ENCODE data around the gene PHACTR3. TPM values are rescaled to one million over a fixed set of nuclear protein-coding genes. Genes with fewer than 3 reads are reported as not detected.
A peak's percentile ranks its signal among the peaks of the same experiment; 100 is the strongest.
"Not testable (repeated sequence)": the region's sequence is repeated elsewhere in the genome, so short reads cannot be mapped to it uniquely, and the experiment has no call there.

Gene PHACTR3
- total RNA-seq (2014; rRNA removed) (26.4 and 30.6 TPM in 2 replicates), Bru-seq, nascent RNA (percentile 82 among the genes with signal in this experiment), BruChase-seq, experiment 1, labeled RNA remaining after a 6-hour chase (percentile 69 among the genes with signal in this experiment), BruChase-seq, experiment 2, labeled RNA remaining after a 2-hour chase (percentile 78 among the genes with signal in this experiment)
- long read RNA-seq, transcript PHACTR3-208 (5 exons, 1,585 nt) = major isoform, 412 of 1,038 reads
- long read RNA-seq, partial matches to known transcripts = 506 of 1,038 reads
- long read RNA-seq, other reads (novel, unspliced or antisense) = 120 of 1,038 reads

DNA sequence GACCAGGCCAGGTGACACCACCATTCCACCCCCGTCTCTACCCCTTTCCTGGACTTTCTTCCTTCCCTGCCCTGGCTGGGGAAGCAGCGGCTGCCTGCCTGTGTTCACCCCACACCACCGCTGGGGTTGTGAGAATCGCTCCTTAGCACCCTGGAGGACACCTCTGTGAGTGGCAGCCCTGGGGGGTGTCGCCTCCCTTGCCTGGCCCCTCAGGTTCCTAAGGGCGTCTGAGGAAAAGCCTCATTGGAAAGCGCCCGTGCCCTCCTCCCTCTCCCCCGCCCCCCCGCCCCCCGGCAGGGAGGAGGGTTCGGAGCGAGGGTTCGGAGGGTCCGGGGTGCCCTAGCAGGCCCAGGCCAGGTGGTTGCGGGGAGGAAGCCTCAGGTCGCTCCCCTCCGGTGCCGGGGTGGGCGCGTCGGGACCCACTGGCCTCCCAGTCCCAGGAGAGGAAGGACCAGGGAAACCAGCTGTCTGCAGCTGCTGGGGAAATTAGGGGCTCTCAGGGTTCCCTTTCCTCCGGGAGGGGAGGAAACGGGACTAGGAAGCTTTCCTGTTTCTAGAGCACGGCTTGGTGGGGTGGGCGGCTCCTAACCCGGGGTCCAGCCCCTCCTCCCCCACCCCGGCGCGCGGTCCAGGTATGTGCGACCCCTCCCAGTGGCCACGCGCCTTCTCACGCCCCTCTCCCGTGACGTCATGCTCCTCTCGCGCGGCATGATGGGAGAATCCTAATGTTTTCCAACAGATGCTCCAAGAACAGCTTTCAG, at the start of gene PHACTR3:
Gene PHACTR3, plus strand, starts transcription at position 760 of the 761 bp plus-strand sequence. CDS start 475 bp downstream, outside the sequence.
- TF ChIP-seq EZH2 (IDR thresholded peaks at IDR 0.05; ENCODE audit: low read length, unreplicated experiment) = no peak
- TF ChIP-seq, protein P1, sequence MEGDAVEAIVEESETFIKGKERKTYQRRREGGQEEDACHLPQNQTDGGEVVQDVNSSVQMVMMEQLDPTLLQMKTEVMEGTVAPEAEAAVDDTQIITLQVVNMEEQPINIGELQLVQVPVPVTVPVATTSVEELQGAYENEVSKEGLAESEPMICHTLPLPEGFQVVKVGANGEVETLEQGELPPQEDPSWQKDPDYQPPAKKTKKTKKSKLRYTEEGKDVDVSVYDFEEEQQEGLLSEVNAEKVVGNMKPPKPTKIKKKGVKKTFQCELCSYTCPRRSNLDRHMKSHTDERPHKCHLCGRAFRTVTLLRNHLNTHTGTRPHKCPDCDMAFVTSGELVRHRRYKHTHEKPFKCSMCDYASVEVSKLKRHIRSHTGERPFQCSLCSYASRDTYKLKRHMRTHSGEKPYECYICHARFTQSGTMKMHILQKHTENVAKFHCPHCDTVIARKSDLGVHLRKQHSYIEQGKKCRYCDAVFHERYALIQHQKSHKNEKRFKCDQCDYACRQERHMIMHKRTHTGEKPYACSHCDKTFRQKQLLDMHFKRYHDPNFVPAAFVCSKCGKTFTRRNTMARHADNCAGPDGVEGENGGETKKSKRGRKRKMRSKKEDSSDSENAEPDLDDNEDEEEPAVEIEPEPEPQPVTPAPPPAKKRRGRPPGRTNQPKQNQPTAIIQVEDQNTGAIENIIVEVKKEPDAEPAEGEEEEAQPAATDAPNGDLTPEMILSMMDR (conservative IDR thresholded peaks at IDR 0.05; ENCODE audit: low read depth, low read length) = no peak
- H3K79me2 ChIP-seq (ENCODE audit: low read length) = no peaks in the 10 kb centered on the region
- H3K27me3 ChIP-seq (ENCODE audit: low read length) = peaks cover 85% of the 10 kb centered on the region
- ATAC-seq (no peak), DNase-seq (no peak)
- H3F3A ChIP-seq (ENCODE audit: low read length, unreplicated experiment) = no peaks in the 10 kb centered on the region
- H3K9ac ChIP-seq (ENCODE audit: low read length) = no peak within 1 kb of the TSS
- no TSS peak for BruUV-seq (replicated peaks)
- intact Hi-C loops (cut with micrococcal nuclease) = no loop called here
- ChIA-PET CTCF (no interaction called here), POLR2A (ENCODE audit: unreplicated experiment) (no interaction called here)
- H2AFZ ChIP-seq (ENCODE audit: low read length) = no peak within 1 kb of the TSS
- H3K9me3 ChIP-seq (ENCODE audit: low read length) = no peaks in the 10 kb centered on the region
- no peaks in the 10 kb centered on the region for H3K4me1 ChIP-seq (ENCODE audit: insufficient read depth, low read length)
- H3K4me2 ChIP-seq (ENCODE audit: low read length) = no peak within 1 kb of the TSS
- no peaks in the 10 kb centered on the region for H4K20me1 ChIP-seq (ENCODE audit: low read length)
- no peaks in the 10 kb centered on the region for H3K36me3 ChIP-seq (ENCODE audit: low read depth, low read length)
- no peaks in the 10 kb centered on the region for H3K9me2 ChIP-seq (replicated peaks; ENCODE audit: low read length)
- no peak within 1 kb of the TSS for H3K27ac ChIP-seq (ENCODE audit: low read length)
- H3K4me3 ChIP-seq (ENCODE audit: low read length) = no peak within 1 kb of the TSS

DNA sequence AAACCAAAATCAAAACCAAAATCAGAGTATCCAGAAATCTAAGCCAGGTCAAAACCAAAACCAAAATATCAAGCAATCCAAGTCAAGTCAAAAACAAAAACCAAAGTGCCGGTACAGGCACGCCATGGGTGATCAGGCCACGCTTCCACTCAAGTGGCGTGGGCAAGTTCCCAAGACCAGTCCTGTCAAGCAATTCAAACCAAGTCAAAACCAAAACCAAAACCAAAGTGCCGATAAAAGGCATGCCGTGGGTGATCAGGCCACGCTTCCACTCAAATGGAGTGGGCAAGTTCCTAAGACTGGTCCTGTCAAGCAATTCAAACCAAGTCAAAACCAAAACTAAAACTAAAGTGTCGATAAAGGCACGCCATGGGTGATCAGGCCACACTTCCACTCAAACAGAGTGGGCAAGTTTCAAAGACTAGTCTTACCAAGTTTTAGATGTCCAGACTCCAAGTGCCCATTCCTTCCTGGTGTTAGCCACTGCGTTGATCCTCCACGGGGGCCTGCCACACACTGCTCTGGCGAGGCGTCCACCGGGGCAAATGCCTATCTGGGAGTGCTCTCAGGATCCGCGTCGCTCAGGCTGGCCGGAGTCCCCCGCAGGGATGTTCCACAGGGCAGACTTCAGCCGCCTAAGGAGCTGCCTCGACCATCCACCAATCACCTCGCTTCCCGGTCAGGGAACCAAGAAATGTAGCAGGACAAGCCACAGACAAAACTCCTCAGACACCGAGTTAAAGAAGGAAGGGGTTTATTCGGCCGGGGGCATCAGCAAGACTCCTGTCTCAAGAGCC, 46.4 kb upstream of the PHACTR3 start:
- intact Hi-C loops (cut with micrococcal nuclease); ATAC-seq; CTCF ChIA-PET; H2AFZ ChIP-seq (ENCODE audit: low read length); H3K9me2 ChIP-seq (replicated peaks; ENCODE audit: low read length); H3K27ac ChIP-seq (ENCODE audit: low read length); H3K36me3 ChIP-seq (ENCODE audit: low read depth, low read length); H3F3A ChIP-seq (ENCODE audit: low read length, unreplicated experiment); H3K4me3 ChIP-seq (ENCODE audit: low read length); POLR2A ChIA-PET (ENCODE audit: unreplicated experiment); H4K20me1 ChIP-seq (ENCODE audit: low read length); H3K9me3 ChIP-seq (ENCODE audit: low read length); BruUV-seq (replicated peaks); DNase-seq; H3K79me2 ChIP-seq (ENCODE audit: low read length); H3K9ac ChIP-seq (ENCODE audit: low read length); H3K4me1 ChIP-seq (ENCODE audit: insufficient read depth, low read length): not testable (repeated sequence)
- Histone ChIP-seq H3K27me3 (ENCODE audit: low read length) (peaks cover 60% of the 10 kb centered on the region), H3K4me2 (ENCODE audit: low read length) (0 out of 2 replicates have a peak overlapping the region, but pooled peaks have one; percentile 34)

DNA sequence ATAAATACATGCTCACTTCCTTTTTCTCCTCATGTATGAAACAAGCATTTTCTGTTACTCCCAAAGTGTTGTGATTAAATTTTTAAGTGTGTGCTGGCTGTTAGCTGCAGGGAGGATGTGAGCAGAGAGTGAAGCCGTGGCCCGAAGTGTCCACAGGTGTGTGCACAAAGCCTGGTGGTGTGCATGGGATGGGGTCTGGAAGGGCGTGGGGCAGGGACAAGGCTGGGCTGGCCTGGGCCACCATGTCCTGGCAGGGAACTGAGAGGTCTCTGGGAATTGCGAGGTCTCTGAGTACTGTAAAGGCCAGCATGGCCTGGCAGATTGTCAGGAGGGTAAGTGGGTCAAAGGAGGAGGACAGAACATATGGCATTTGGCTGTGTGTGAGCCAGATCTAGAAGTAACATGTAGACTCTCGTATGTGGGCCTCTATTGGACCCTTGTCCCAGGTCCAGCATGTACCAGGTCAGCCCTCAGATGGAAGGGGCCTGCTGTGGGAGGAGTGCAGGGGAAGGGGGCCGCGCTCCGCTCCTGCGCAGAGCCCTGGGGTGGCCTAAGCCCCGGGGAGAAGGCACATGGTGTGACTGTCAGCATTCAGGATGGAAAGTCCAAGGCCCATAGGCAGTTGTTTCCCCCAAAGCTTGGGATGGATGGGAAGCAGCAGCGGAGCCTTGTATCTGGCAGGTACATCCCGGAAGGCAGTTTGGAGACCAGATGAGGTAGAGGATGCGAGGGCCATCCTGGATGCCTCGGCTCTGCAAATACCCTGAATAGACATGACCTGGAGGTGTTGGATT, 45.1 kb upstream of the PHACTR3 start:
- no TSS peak for BruUV-seq (replicated peaks)
- H3K9me2 ChIP-seq (replicated peaks; ENCODE audit: low read length) = no peaks in the 10 kb centered on the region
- no peak overlapping the region for H3K27ac ChIP-seq (ENCODE audit: low read length)
- ChIA-PET POLR2A (ENCODE audit: unreplicated experiment) (no interaction called here), CTCF (no interaction called here)
- DNase-seq = no peak
- no peaks in the 10 kb centered on the region for H3K79me2 ChIP-seq (ENCODE audit: low read length)
- no peak overlapping the region for H3K4me2 ChIP-seq (ENCODE audit: low read length)
- H3K4me3 ChIP-seq (ENCODE audit: low read length) = no peak overlapping the region
- intact Hi-C loops (cut with micrococcal nuclease) = no loop called here
- H3K9ac ChIP-seq (ENCODE audit: low read length) = no peak overlapping the region
- ATAC-seq = no peak
- H3K4me1 ChIP-seq (ENCODE audit: insufficient read depth, low read length) = no peaks in the 10 kb centered on the region
- no peaks in the 10 kb centered on the region for H3F3A ChIP-seq (ENCODE audit: low read length, unreplicated experiment)
- H3K36me3 ChIP-seq (ENCODE audit: low read depth, low read length) = no peaks in the 10 kb centered on the region
- TF ChIP-seq EZH2 (IDR thresholded peaks at IDR 0.05; ENCODE audit: low read length, unreplicated experiment) (no peak), EZH2phosphoT487 (IDR thresholded peaks at IDR 0.05; ENCODE audit: borderline replicate concordance, low read length) (no peak)
- no peak overlapping the region for H2AFZ ChIP-seq (ENCODE audit: low read length)
- H3K27me3 ChIP-seq (ENCODE audit: low read length) = peaks cover 54% of the 10 kb centered on the region
- no peaks in the 10 kb centered on the region for H3K9me3 ChIP-seq (ENCODE audit: low read length)
- no peaks in the 10 kb centered on the region for H4K20me1 ChIP-seq (ENCODE audit: low read length)
